ENCODE data around the gene ASPDH.
"Not testable (repeated sequence)": the region's sequence is repeated elsewhere in the genome, so short reads cannot be mapped to it uniquely, and the experiment has no call there.

Gene ASPDH

GRCh38 chr19:50547385-50548190 is 33.9 kb upstream of the ASPDH start:
- no peak for DNase-seq

- no peak for DNase-seq
Observed at GRCh38 chr19:50546527-50547221, 33.0 kb upstream of the ASPDH start.

- no peak for DNase-seq
Observed at GRCh38 chr19:50542943-50543342, 29.2 kb upstream of the ASPDH start.

- DNase-seq, result peak; percentile 71
Observed at GRCh38 chr19:50537769-50538230, 24.1 kb upstream of the ASPDH start.

- DNase-seq, result no peak
Observed at GRCh38 chr19:50537306-50537685, 23.6 kb upstream of the ASPDH start.

- DNase-seq, result no peak
Observed at GRCh38 chr19:50536662-50537305, 23.1 kb upstream of the ASPDH start.

- DNase-seq, result no peak
Observed at GRCh38 chr19:50535672-50536187, 22.0 kb upstream of the ASPDH start.

- DNase-seq, result no peak
Observed at GRCh38 chr19:50534478-50534877, 20.8 kb upstream of the ASPDH start.

GRCh38 chr19:50532952-50533351 is 19.2 kb upstream of the ASPDH start:
- no peak for DNase-seq

- DNase-seq, result no peak
Observed at GRCh38 chr19:50531171-50531612, 17.5 kb upstream of the ASPDH start.

- not testable (repeated sequence) for DNase-seq
Observed at GRCh38 chr19:50528052-50528451, 14.3 kb upstream of the ASPDH start.

- no peak for DNase-seq
Observed at GRCh38 chr19:50522881-50523280, 9.2 kb upstream of the ASPDH start.

- no peak for DNase-seq
Observed at GRCh38 chr19:50520822-50521465, 7.2 kb upstream of the ASPDH start.

GRCh38 chr19:50519006-50519575 is 5.4 kb upstream of the ASPDH start:
- DNase-seq, result no peak

GRCh38 chr19:50518091-50519005 is 4.6 kb upstream of the ASPDH start:
- no peak for DNase-seq

GRCh38 chr19:50517704-50518075 is 4.0 kb upstream of the ASPDH start:
- DNase-seq, result no peak

- DNase-seq, result no peak
Observed at GRCh38 chr19:50516964-50517703, 3.4 kb upstream of the ASPDH start.

- no peak for DNase-seq
Observed at GRCh38 chr19:50516456-50516855, 2.7 kb upstream of the ASPDH start.

GRCh38 chr19:50515168-50515561 is 1.5 kb upstream of the ASPDH start:
- no peak for DNase-seq

GRCh38 chr19:50514346-50515167 is 844 bp upstream of the ASPDH start:
- no peak for DNase-seq

Data from CD4-positive, alpha-beta T cell treated with Interleukin-17A for 4 hours (primary cell).